GM19438 (cell line): Measurements from ENCODE around the gene SRPX.

Source experiments
- ATAC-seq: cut with Tn5 transposase; IDR thresholded peaks from one replicate; pipeline ENCODE4 v1.9.1; 2021; ENCODE audit warnings: low read depth; ENCODE audit not compliant: unreplicated experiment

Gene SRPX

DNA sequence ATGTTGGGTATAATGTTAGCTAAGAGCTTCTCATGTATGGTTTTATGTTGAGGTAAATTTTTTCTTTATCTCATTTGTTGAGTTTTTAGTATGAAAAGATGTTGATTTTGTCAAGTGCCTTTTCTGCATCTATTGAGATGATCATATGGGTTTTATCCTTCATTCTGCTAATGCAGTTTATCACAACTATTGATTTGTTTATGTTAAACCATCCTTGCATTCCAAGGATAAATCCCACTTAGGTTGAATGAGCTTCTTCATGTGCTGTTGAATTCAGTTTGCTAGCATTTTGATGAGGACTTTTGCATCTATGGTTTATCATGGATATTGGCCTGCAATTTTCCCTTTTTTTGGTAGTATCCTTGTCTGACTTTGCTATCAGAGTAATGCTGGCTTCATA is 121.0 kb downstream of the SRPX start:
- no peak for ATAC-seq
